Neural progenitor cell (in vitro differentiated cells): Measurements from ENCODE around the gene SCNN1B.

Experiments
- EZH2 ChIP-seq: fragments of 200-600 bp; sonication (generic); IDR thresholded peaks from 2 replicates; pipeline ENCODE4 v1.6.1; 2017; ENCODE audit warnings: antibody characterized with exemption, mild to moderate bottlenecking, moderate library complexity
- EZH2phosphoT487 ChIP-seq: fragments of 200-600 bp; sonication (generic); IDR thresholded peaks from 2 replicates; pipeline ENCODE4 v1.6.1; 2017; ENCODE audit warnings: antibody characterized with exemption
- TF ChIP-seq, protein P1 (sequence below): fragments of 200-600 bp; sonication (generic); IDR thresholded peaks from 2 replicates; pipeline ENCODE4 v1.5.1; 2017; ENCODE audit warnings: antibody characterized with exemption, mild to moderate bottlenecking

DNA sequence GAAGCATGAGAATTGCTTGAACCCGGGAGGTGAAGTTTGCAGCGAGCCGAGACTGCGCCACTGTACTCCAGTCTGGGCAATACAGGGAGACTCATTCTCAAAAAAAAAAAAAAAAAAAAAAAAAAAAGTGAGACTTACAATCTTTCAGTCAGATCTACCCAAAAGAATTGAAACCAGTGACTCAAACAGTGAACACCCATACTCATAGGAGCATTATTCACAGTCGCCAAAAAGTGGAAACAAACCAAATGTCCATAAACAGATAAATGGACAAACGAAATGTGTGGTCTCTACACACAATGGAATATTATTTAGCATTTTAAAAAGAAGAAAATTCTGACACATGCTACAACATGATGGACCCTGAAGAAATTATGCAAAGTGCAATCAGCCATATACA lies 9.1 kb upstream of the SCNN1B start:
- TF ChIP-seq, protein P1, sequence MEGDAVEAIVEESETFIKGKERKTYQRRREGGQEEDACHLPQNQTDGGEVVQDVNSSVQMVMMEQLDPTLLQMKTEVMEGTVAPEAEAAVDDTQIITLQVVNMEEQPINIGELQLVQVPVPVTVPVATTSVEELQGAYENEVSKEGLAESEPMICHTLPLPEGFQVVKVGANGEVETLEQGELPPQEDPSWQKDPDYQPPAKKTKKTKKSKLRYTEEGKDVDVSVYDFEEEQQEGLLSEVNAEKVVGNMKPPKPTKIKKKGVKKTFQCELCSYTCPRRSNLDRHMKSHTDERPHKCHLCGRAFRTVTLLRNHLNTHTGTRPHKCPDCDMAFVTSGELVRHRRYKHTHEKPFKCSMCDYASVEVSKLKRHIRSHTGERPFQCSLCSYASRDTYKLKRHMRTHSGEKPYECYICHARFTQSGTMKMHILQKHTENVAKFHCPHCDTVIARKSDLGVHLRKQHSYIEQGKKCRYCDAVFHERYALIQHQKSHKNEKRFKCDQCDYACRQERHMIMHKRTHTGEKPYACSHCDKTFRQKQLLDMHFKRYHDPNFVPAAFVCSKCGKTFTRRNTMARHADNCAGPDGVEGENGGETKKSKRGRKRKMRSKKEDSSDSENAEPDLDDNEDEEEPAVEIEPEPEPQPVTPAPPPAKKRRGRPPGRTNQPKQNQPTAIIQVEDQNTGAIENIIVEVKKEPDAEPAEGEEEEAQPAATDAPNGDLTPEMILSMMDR: no peak
- TF ChIP-seq EZH2 (no peak), EZH2phosphoT487 (no peak)
